ENCODE data around the gene PRPSAP2. TPM values are rescaled to one million over a fixed set of nuclear protein-coding genes. Genes with fewer than 3 reads are reported as not detected.

Gene PRPSAP2
- total and polyA plus RNA-seq, 2 of the 8 experiments (the other 6 are each of a cell fraction or from before 2014, with no cell fraction given), result 28.7 to 50.5 TPM

DNA sequence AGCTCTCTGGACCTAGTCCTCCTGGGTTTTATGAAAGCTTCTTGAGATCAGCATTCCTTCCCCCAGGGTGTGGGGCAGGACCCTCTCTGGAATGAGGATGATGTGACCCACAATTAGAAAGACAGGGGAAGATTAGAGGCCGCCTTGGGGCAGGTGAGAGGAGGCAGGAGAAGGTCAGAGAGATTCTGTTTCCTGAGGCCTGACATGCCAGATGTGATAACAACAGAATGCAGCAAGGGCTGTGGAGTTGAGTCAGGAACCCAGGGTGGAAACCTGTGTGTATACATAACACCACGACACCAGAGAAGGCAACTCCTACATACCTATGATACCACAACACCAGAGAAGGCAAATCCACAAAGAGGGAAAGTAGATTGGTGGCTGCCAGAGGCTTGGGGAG, 88.6 kb downstream of the PRPSAP2 start (continued):
- TF ChIP-seq RBBP5 (IDR thresholded peaks at IDR 0.05; ENCODE audit: borderline replicate concordance, low read depth, low read length) (no peak), CBX5 (IDR thresholded peaks at IDR 0.05; ENCODE audit: low read depth, low read length) (no peak), SIX5 (IDR thresholded peaks at IDR 0.05; ENCODE audit: low read depth, low read length) (no peak)

Measured in H1 (cell line).